HL-60 (cell line): Measurements from ENCODE around the gene DSCAML1.

Experiments
- DNase-seq, 2 experiments: peaks; one replicate each; pipeline ENCODE4 v3.0.0-alpha.2; 2010 to 2020; ENCODE audit warnings: low read depth in 1 of 2, low spot score in 1 of 2
- H3K27ac ChIP-seq: fragments of 250-450 bp; sonication (Bioruptor Pico); replicated peaks from 2 replicates; pipeline ENCODE4 v1.5.1; 2020; ENCODE audit warnings: mild to moderate bottlenecking, moderate library complexity
- H3K27me3 ChIP-seq: fragments of 250-450 bp; sonication (Bioruptor Pico); 2 replicates; pipeline ENCODE4 v1.5.1; 2021; ENCODE audit warnings: mild to moderate bottlenecking, moderate library complexity; ENCODE audit not compliant: insufficient read depth, poor library complexity, severe bottlenecking
- H3K4me3 ChIP-seq: replicated peaks from 2 replicates; pipeline ENCODE4 v1.5.1; 2011; ENCODE audit warnings: mild to moderate bottlenecking, control low read depth, low read length; ENCODE audit not compliant: insufficient read depth
- GABPA ChIP-seq: IDR thresholded peaks from 2 replicates; pipeline ENCODE4 v1.6.1; 2012; ENCODE audit warnings: low read depth
- POLR2AphosphoS5 ChIP-seq: IDR thresholded peaks from 2 replicates; pipeline ENCODE4 v1.6.1; 2012; ENCODE audit warnings: low read depth
- SPI1 ChIP-seq: IDR thresholded peaks from 2 replicates; pipeline ENCODE4 v1.6.1; 2012; ENCODE audit warnings: low read depth, mild to moderate bottlenecking, borderline replicate concordance
- TF ChIP-seq, protein P1 (sequence below): IDR thresholded peaks from 2 replicates; pipeline ENCODE4 v1.6.1; 2012; ENCODE audit warnings: low read depth; ENCODE audit not compliant: insufficient replicate concordance
- TF ChIP-seq, protein P2 (sequence below): IDR thresholded peaks from one replicate; pipeline ENCODE4 v1.5.1; 2011; ENCODE audit warnings: low read length, control low read depth, inconsistent platforms; ENCODE audit not compliant: insufficient read depth

DSCAML1 gene

DNA sequence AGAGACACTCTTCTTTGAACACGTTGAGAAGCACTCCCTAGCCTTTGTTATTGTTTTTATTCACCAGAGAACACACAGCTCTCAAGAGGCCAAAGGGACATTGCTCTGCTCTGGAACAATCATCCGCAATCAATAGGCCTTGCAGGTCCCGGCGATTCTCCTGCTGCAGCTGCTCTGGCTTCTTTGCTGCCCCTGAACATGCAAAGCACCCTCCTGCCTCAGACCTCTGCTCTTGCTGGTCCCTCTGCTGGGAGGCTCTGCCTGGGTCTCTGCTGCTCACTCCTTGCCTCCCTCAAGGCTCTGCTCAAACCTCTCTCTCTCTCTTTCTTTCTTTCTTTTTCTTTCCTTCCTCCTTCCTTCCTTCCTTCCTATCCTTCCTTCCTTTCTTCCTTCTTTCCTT lies 232.7 kb downstream of the DSCAML1 start:
- no peak overlapping the region for H3K27ac ChIP-seq
- DNase-seq: no peak
- H3K27me3 ChIP-seq: no peaks in the 10 kb centered on the region
- TF ChIP-seq GABPA: no peak
- TF ChIP-seq SPI1: no peak
- no peak overlapping the region for H3K4me3 ChIP-seq

GRCh38 chr11:117563556-117563955 lies 233.5 kb downstream of the DSCAML1 start:
- TF ChIP-seq, protein P1, sequence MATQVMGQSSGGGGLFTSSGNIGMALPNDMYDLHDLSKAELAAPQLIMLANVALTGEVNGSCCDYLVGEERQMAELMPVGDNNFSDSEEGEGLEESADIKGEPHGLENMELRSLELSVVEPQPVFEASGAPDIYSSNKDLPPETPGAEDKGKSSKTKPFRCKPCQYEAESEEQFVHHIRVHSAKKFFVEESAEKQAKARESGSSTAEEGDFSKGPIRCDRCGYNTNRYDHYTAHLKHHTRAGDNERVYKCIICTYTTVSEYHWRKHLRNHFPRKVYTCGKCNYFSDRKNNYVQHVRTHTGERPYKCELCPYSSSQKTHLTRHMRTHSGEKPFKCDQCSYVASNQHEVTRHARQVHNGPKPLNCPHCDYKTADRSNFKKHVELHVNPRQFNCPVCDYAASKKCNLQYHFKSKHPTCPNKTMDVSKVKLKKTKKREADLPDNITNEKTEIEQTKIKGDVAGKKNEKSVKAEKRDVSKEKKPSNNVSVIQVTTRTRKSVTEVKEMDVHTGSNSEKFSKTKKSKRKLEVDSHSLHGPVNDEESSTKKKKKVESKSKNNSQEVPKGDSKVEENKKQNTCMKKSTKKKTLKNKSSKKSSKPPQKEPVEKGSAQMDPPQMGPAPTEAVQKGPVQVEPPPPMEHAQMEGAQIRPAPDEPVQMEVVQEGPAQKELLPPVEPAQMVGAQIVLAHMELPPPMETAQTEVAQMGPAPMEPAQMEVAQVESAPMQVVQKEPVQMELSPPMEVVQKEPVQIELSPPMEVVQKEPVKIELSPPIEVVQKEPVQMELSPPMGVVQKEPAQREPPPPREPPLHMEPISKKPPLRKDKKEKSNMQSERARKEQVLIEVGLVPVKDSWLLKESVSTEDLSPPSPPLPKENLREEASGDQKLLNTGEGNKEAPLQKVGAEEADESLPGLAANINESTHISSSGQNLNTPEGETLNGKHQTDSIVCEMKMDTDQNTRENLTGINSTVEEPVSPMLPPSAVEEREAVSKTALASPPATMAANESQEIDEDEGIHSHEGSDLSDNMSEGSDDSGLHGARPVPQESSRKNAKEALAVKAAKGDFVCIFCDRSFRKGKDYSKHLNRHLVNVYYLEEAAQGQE: no peak
- TF ChIP-seq, protein P2, sequence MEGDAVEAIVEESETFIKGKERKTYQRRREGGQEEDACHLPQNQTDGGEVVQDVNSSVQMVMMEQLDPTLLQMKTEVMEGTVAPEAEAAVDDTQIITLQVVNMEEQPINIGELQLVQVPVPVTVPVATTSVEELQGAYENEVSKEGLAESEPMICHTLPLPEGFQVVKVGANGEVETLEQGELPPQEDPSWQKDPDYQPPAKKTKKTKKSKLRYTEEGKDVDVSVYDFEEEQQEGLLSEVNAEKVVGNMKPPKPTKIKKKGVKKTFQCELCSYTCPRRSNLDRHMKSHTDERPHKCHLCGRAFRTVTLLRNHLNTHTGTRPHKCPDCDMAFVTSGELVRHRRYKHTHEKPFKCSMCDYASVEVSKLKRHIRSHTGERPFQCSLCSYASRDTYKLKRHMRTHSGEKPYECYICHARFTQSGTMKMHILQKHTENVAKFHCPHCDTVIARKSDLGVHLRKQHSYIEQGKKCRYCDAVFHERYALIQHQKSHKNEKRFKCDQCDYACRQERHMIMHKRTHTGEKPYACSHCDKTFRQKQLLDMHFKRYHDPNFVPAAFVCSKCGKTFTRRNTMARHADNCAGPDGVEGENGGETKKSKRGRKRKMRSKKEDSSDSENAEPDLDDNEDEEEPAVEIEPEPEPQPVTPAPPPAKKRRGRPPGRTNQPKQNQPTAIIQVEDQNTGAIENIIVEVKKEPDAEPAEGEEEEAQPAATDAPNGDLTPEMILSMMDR: no peak
- no peak for TF ChIP-seq SPI1
- DNase-seq: no peak
- Histone ChIP-seq H3K4me3 (no peak overlapping the region), H3K27me3 (no peaks in the 10 kb centered on the region), H3K27ac (no peak overlapping the region)

- TF ChIP-seq, protein P1: no peak
- TF ChIP-seq SPI1: no peak
- TF ChIP-seq, protein P2: no peak
- TF ChIP-seq POLR2AphosphoS5: no peak
- no peak for TF ChIP-seq GABPA
- Histone ChIP-seq H3K27me3 (no peaks in the 10 kb centered on the region), H3K27ac (no peak overlapping the region), H3K4me3 (no peak overlapping the region)
- DNase-seq: no peak
Measured at GRCh38 chr11:117562136-117562535, 234.9 kb downstream of the DSCAML1 start.

DNA sequence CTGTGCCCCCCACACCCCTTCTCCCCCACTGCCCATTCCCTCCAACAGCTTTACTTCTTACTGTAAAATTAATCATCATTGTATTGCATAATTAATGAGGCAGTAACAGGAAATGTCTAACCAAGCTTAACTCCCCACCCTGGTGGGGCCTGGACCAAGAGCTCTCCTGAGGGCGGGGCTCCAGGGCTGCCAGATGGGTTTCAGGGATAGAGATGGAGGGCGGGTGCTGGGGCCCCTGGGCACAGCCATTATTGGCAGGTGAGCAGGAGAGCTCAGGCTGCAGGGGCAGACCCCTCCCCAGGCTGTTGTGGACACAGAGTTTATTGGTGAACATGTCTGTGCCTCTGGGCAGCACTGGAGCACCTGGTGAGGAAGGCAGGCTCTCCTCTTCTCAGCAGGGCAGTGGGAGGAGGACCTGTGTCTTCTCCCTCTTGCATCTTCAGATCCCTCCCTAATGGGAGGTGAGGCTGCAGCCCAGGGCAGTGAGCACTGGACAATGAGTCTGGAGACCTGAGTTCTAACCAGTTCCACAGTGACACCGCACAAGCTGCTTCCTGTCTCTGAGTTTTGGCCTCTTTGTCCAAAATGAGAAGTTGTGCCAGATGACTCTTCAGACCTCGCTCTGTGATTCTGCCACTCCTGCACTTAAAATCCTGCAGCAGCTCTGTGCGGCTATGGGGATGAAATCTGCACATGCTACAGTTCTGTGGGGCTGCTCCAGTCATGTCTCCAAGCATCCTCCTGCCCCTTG lies 236.1 kb downstream of the DSCAML1 start:
- no peak overlapping the region for H3K4me3 ChIP-seq
- no peaks in the 10 kb centered on the region for H3K27me3 ChIP-seq
- H3K27ac ChIP-seq: no peak overlapping the region
- no peak for DNase-seq
- no peak for TF ChIP-seq GABPA
- no peak for TF ChIP-seq SPI1
- TF ChIP-seq, protein P1: no peak
- no peak for TF ChIP-seq POLR2AphosphoS5
- TF ChIP-seq, protein P2: no peak
